ENCODE data around the gene GCG. TPM values are rescaled to one million over a fixed set of nuclear protein-coding genes. Genes with fewer than 3 reads are reported as not detected.

The GCG gene
- total and polyA plus RNA-seq, 10 of the 15 experiments (the other 5 are each of a cell fraction or from before 2014, with no cell fraction given), result not detected

DNA sequence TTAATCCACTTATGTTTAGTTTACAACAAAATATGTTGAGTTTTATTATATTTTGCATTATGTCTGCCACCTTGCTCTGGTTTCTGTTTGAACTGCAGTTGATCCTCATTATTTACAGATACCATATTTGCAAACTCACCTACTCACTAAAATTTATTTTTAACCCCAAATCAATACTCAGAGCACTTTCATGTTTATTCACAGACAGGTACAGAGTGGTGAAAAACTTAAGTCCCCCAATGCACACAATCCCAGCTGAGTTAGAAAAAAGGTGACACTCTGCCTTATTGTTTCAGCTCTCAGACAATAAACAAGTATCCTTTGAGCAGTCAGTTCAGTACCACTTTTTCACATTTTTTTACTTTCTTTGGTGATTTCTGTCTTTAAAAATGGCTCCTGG is 13.7 kb downstream of the GCG start:
- Histone ChIP-seq H3K36me3 (ENCODE audit: control insufficient read depth in 2 of 2, insufficient read depth in 2 of 2, low read length in 1 of 2) (no peaks in the 10 kb centered on the region), H4K20me1 (ENCODE audit: control insufficient read depth, insufficient read depth) (no peaks in the 10 kb centered on the region), H3K9ac (ENCODE audit: control insufficient read depth, insufficient read depth, low read length) (no peak overlapping the region), H3K79me2 (ENCODE audit: control insufficient read depth, insufficient read depth, low read length) (no peaks in the 10 kb centered on the region), H3K4me1 (ENCODE audit: control insufficient read depth, insufficient read depth, low read length) (no peaks in the 10 kb centered on the region), H3K4me3 (no peak overlapping the region), H3K27me3 (replicated peaks in 1 of 2; ENCODE audit: control insufficient read depth in 2 of 2, insufficient read depth in 2 of 2, low read length in 1 of 2) (no peaks in the 10 kb centered on the region; a peak in 1 of 4 replicates), H3K4me2 (ENCODE audit: control insufficient read depth, insufficient read depth) (no peak overlapping the region), H3K27ac (ENCODE audit: control insufficient read depth, insufficient read depth) (no peak overlapping the region), H3K9me3 (replicated peaks; ENCODE audit: control insufficient read depth, insufficient read depth, low read length) (no peaks in the 10 kb centered on the region), H2AFZ (ENCODE audit: control insufficient read depth, low read depth, low read length) (no peak overlapping the region)
- ATAC-seq, result no peak
- ChIA-PET RAD21 (ENCODE audit: unreplicated experiment) (no interaction called here), CTCF (interaction anchor here (1.0 to 1.7 kb wide), 4 partner anchors 12 to 159 kb away, joined by 3 to 5 read pairs (median 4); no protein-coding TSS in a partner anchor), SMC1A (ENCODE audit: uncharacterized antibody, unreplicated experiment) (interaction anchor here (1.4 kb wide), 1 partner anchor 16 kb away, joined by 3 read pairs; no protein-coding TSS in a partner anchor), POLR2A (no interaction called here)
- intact Hi-C loops (cut with micrococcal nuclease; ENCODE audit: unreplicated experiment), result no loop called here
- FAIRE-seq, result no peak
- DNase-seq (ENCODE audit: low read depth, low spot score), result no peak
- TF ChIP-seq TCF3 (IDR thresholded peaks at IDR 0.05; ENCODE audit: borderline replicate concordance, insufficient read depth, low read depth, low read length), result no peak
- TF ChIP-seq ASH2L (IDR thresholded peaks at IDR 0.05; ENCODE audit: borderline replicate concordance, low read depth), result no peak
- no peak for TF ChIP-seq RCOR1 (conservative IDR thresholded peaks at IDR 0.05; ENCODE audit: low read depth, low read length)
- TF ChIP-seq IKZF2 (IDR thresholded peaks at IDR 0.05), result no peak
- TF ChIP-seq, protein P1, sequence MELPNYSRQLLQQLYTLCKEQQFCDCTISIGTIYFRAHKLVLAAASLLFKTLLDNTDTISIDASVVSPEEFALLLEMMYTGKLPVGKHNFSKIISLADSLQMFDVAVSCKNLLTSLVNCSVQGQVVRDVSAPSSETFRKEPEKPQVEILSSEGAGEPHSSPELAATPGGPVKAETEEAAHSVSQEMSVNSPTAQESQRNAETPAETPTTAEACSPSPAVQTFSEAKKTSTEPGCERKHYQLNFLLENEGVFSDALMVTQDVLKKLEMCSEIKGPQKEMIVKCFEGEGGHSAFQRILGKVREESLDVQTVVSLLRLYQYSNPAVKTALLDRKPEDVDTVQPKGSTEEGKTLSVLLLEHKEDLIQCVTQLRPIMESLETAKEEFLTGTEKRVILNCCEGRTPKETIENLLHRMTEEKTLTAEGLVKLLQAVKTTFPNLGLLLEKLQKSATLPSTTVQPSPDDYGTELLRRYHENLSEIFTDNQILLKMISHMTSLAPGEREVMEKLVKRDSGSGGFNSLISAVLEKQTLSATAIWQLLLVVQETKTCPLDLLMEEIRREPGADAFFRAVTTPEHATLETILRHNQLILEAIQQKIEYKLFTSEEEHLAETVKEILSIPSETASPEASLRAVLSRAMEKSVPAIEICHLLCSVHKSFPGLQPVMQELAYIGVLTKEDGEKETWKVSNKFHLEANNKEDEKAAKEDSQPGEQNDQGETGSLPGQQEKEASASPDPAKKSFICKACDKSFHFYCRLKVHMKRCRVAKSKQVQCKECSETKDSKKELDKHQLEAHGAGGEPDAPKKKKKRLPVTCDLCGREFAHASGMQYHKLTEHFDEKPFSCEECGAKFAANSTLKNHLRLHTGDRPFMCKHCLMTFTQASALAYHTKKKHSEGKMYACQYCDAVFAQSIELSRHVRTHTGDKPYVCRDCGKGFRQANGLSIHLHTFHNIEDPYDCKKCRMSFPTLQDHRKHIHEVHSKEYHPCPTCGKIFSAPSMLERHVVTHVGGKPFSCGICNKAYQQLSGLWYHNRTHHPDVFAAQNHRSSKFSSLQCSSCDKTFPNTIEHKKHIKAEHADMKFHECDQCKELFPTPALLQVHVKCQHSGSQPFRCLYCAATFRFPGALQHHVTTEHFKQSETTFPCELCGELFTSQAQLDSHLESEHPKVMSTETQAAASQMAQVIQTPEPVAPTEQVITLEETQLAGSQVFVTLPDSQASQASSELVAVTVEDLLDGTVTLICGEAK (IDR thresholded peaks at IDR 0.05; ENCODE audit: borderline replicate concordance), result no peak
- no peak for TF ChIP-seq BCLAF1 (IDR thresholded peaks at IDR 0.05)
- TF ChIP-seq ZNF24 (IDR thresholded peaks at IDR 0.05), result no peak
- TF ChIP-seq CBX5 (IDR thresholded peaks at IDR 0.05; ENCODE audit: low read depth), result no peak
- no peak for TF ChIP-seq SREBF2 (IDR thresholded peaks at IDR 0.05; ENCODE audit: low read length)
- in situ Hi-C loops (cut with MboI), result no loop called here
- no TSS peak for BruUV-seq (replicated peaks)

Measured in GM12878 (cell line).